T47D (cell line): ENCODE data around the gene WWTR1.

Experiments
- DNase-seq, 2 experiments: peaks; one replicate each; pipeline versions ENCODE4 v3.0.0 to v3.0.0-alpha.2; 2011 to 2012; ENCODE audit warnings: low read depth in 1 of 2, low spot score in 1 of 2
- JUND ChIP-seq: IDR thresholded peaks from 2 replicates; pipeline ENCODE4 v1.6.1; 2012; ENCODE audit warnings: low read depth
- in situ Hi-C: cut with HindIII; loops from 2 replicates; pipeline ENCODE4 v1.10.0; 2016; ENCODE audit warnings: low sequenced_read_pairs, low pct_unique_long_range_greater_than_20kb

The WWTR1 gene

GRCh38 chr3:149667576-149667975 is 9.8 kb upstream of the WWTR1 start:
- DNase-seq: no peak
- TF ChIP-seq JUND: no peak
- in situ Hi-C loops: no loop called here

GRCh38 chr3:149663966-149664365 is 6.1 kb upstream of the WWTR1 start:
- DNase-seq: peak in 1 of 2 experiments; percentile 20
- in situ Hi-C loops: no loop called here

DNA sequence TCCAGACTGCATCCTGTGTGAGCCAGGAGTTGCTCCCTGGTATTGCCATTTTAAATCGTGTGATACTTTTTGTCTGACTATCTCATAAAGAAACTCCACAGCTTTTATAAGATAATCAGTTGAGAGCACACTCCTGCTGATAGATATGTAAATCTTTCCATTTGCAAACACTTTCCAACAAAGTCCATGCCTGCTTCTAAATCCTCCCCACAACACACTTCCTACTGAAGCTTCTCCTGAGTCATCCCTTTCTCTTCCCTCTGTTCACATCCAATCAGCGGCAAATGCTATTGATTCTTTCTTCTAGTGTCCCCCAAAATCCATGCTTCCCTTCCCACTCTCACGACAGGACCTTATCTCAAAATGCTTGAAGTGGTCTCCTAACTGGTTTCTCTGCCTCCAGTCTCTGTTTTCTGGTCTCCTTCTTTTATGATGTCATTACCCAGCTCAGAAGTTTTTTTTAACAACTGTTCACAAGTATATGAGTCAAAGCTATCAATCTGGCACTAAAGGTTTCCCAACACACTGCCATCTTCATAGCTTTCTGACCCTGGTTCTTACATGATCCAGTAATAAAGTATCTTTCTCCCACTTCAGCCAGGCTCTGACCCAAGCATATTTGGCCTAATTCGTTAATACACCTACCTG is 4.5 kb upstream of the WWTR1 start:
- in situ Hi-C loops: no loop called here
- no peak for TF ChIP-seq JUND
- DNase-seq: no peak

More at GRCh38 chr3:149663966-149664365, 6.1 kb upstream of the WWTR1 start:
- TF ChIP-seq JUND: no peak

DNA sequence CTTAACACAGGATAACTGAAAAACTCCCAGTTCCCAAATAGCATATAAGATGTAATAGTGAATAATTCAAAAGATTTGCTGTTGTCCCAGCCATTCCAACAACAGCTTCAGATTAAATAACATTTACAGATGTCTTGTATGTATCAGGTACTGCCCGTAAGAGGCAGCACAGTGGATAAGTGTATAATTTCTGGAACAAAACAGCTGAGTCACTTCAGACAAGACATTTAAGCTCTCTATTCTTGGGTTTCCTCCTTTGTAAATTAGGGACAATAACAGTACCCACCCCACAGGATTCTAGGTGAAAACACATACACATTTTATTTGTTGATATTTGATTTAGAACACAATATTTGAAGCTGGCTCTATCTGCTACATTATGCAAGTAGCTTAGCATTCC is 2.6 kb upstream of the WWTR1 start:
- no peak for DNase-seq
- in situ Hi-C loops: no loop called here
- TF ChIP-seq JUND: no peak

DNA sequence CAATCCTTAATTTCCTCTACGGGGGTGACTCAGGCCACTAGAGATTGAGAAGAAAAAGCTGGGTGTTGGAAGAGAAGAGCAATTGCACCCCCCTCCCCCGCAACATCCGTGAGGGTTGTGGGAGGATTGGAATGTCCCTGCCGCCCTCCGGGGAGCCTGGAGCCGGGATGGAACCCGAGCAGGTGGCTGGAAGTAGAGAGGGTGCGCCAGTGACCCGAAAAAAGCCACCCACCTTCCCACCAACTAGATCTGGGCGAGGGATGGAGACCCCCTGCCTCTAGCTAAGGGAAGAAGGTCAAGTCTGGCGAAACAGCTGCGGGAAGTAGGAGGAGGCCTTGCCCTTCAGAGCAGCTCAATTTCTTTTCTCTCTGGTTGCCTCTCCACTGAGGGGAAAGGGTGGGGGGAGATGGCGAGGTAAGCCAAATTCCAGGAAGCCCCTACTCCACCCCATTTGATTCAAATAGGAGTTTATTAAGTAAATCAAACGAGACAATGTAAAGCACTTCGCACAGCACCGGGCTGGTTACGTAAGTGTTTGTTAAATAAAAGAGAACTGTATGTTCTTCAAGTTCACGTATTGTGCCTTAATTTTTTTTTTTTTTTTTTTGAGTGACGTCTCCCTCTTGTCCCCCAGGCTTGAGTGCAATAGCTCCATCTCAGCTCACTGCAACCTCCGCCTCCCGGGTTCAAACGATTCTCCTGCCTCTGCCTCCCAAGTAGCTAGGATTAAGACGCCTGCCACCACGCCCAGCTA is 1.1 kb upstream of the WWTR1 start:
- peak; percentile 61 to 83 for DNase-seq
- no peak for TF ChIP-seq JUND
- in situ Hi-C loops: no loop called here

GRCh38 chr3:149657321-149657925 is 402 bp downstream of the WWTR1 start:
- in situ Hi-C loops: no loop called here
- TF ChIP-seq JUND: no peak
- DNase-seq: peak; percentile 63 to 77

DNA sequence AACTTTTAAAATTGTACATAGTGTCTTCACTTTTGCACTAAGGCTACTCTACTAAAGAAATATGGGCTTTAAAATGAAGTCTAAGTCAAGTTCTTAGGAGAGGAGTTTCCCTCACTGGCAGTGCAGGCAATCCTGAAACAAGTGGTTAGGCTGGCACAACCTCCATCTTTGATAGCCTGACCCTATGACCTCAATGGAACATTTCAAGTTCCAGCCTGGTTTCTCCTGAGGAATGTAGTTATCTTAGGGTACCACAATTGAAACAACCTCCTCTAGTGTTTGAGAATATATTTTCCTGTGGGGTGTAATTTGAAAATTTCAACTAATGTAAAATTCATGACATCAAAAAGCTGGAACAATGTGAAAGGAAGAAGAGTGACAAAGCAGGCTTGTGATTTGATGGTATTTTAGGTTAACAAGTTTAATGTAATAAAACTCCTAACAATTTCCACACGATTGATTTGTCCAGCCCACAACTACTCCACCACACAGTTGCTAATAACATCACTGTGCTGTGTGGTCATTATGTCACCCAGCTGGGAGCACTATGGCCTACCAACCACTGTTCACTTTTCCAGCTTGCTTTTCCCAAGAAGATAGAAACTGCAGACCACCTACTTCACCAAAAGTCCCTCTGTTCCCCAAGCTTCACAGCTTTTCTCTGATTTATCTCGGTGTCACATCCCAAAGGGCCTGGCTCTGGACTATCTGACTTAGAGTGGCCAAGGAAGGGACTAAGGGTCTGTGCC is 1.8 kb downstream of the WWTR1 start:
- TF ChIP-seq JUND: no peak
- in situ Hi-C loops: no loop called here
- DNase-seq: peak in 1 of 2 experiments; percentile 18

DNA sequence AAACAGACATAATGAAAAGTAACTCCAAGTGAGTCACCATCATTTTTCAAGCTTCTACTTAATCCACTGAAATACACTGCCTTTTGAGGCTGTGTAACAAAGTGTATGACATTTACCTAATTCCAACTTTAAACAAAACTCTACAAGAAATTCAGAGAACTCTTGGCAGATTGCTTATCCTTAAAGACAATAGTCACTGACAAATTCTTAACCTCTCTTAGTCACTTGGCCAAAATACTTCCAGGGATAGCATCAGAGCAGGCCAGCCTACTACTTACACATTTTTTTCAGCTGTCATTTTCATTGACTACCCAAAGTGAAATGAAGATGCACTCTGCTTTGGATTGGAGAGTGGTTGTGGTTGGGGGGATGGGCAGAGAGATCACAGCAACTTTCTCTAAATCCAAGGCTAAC is 3.6 kb downstream of the WWTR1 start:
- in situ Hi-C loops: no loop called here
- peak in 1 of 2 experiments; percentile 34 for DNase-seq
- TF ChIP-seq JUND: no peak

DNA sequence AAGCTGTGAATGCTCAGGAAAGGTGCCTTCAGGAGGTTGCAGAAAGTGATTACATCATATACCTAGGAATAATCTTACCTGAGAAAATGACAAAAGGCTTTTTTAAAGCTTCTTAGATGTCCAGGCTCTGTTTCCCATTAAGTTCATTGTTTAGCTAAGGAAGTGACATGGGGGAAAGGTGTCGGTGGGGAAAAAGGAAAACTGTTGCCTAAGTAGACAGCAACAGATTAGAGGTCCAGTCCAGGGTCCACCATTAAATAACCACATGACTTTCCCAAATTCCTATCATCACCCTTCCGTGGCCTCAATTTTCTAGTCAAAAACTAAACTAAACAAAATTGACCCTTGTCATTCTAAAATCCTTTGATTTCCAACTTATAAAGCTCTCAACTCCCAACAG is 4.3 kb downstream of the WWTR1 start:
- TF ChIP-seq JUND: no peak
- DNase-seq: no peak
- in situ Hi-C loops: no loop called here

GRCh38 chr3:149653136-149653535 is 4.7 kb downstream of the WWTR1 start:
- in situ Hi-C loops: no loop called here
- no peak for TF ChIP-seq JUND
- DNase-seq: no peak

DNA sequence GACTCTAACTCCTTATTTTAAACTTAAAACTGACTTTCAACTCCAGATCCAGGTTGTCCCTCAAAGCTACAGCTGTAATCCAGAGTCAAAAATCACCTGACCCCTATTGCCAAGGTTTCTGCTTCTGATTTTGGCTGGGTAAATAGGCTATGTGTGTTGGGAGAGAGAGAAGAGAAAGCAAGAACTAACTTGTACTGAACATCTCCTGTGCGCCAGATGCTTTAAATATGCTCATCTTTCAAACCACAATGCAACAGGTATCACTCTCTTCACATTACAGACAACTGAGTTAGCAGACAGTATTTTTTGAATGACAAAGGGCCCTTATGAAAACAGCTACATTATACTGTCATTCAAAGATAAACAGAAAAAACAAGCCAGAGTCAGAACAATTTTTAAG is 7.0 kb downstream of the WWTR1 start:
- in situ Hi-C loops: no loop called here
- no peak for TF ChIP-seq JUND
- DNase-seq: no peak

DNA sequence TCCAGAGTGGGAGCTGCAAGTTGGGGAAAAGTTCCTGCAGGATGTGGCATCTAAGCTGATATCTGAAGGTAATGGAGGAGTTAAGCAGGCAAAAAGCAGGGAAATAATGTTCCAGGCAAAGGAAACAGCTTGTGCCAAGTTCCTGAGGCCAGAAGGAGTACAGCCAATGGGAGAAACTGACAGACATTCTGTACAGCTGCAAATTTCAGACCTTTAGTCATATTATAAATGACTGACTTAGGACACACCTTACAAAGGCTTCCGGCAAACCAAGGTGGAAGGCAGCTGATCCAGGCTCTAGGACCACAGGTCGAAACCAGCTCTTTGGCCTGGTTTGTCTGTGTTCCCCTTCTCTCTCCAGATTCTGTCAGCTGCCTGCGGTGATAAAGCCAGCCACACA is 9.3 kb downstream of the WWTR1 start:
- DNase-seq: no peak
- in situ Hi-C loops: no loop called here

GRCh38 chr3:149647812-149648211 is 10.0 kb downstream of the WWTR1 start:
- in situ Hi-C loops: no loop called here
- no peak for TF ChIP-seq JUND
- DNase-seq: no peak

More for the DNA sequence above, 9.3 kb downstream of the WWTR1 start:
- no peak for TF ChIP-seq JUND
